ENCODE data around the gene SLC66A2.

SLC66A2 gene

DNA sequence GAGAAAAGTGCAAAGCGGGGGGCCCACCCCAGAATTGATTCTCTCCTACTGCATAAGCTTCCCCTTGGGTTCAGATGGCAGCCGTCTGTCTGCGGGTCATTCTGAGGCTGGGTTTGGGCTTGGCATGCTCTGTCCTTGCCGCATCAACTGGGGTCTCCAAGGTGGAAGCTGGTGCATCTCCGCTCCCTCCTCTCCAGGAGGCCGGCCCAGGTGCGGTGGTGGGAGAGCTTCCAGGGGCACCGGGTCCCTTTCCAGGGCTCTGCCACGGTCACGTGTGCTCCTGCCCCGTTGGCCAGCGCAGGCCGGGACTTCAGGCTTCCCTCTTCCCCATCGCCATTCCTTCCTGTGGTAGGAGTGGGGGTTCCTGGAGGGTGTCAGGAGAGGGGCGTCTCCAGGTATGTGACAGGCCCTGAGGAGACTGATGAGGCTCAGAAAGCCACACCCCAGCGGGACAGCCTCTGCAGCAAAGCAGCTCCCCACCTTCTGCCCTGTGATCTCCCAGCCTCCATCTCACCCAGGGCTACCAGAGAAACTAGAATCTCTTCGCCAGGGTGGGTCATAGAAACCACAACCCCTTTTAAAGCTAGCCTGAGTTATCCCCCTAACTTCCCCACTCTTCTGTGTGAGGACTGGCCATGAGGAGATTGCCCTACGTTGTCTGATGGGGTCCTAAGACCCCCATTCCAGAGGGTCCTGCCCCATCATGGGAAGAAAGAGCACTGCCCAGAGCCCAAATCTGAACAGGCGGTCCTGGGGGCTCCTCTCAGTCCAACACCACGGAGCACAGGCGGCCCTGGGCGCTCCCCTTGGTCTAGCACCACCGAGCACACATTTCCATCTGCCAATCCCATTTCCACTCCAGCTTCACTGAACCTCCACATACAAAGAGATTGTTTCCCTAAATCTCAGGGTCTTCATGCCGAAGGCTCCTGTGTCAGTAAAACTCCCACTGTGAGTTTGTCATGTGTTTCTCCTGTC is 76.6 kb downstream of the SLC66A2 start:
- no peaks in the 10 kb centered on the region for H3K36me3 ChIP-seq (ENCODE audit: control insufficient read depth, insufficient read depth, low read length)
- no peak overlapping the region for H3K4me3 ChIP-seq (ENCODE audit: low read depth, low read length)
- no peaks in the 10 kb centered on the region for H3K27me3 ChIP-seq (ENCODE audit: control insufficient read depth, insufficient read depth, low read length)
- no peak overlapping the region for H3K9ac ChIP-seq (ENCODE audit: low read depth, low read length)
- no peaks in the 10 kb centered on the region for H3K9me3 ChIP-seq (ENCODE audit: control insufficient read depth, insufficient read depth, low read length)
- H3K27ac ChIP-seq (ENCODE audit: low read depth, low read length) = no peak overlapping the region
- no peaks in the 10 kb centered on the region for H3K4me1 ChIP-seq (ENCODE audit: control insufficient read depth, insufficient read depth, low read length)

DNA sequence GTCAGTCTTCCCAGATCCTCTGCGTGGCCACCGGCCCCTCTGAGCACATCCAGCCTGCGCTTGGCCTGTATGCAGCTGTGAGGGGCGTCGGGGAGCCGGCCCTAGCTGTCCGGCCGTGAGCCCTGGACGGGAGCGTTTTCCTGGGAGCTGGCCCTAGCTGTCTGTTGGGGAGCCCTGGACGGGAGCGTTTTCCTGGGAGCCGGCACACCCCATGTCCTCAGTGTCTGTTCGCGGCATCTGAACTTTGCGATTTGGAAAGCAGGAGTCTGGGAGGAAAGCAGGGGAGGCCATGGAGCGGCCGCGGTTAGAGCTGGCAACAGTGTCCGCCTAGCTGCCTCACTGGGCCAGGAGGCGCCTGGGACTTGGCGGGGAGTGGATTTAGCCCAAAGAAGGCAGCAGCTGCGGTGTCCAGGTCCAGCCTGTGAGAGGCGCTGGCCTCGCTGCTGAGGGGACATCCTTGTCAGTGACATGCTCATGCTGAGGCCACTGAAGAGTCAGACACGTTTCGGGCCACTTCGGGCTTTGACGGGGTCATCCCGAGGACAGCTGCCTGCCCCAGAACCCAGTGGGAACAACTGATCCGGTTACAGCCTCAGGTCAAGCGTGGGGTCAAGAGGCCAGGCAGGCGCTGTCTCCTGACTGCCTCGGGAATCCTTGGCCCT is 77.9 kb downstream of the SLC66A2 start:
- Histone ChIP-seq H3K27me3 (ENCODE audit: control insufficient read depth, insufficient read depth, low read length) (no peaks in the 10 kb centered on the region), H3K36me3 (ENCODE audit: control insufficient read depth, insufficient read depth, low read length) (no peaks in the 10 kb centered on the region), H3K4me1 (ENCODE audit: control insufficient read depth, insufficient read depth, low read length) (no peaks in the 10 kb centered on the region)

DNA sequence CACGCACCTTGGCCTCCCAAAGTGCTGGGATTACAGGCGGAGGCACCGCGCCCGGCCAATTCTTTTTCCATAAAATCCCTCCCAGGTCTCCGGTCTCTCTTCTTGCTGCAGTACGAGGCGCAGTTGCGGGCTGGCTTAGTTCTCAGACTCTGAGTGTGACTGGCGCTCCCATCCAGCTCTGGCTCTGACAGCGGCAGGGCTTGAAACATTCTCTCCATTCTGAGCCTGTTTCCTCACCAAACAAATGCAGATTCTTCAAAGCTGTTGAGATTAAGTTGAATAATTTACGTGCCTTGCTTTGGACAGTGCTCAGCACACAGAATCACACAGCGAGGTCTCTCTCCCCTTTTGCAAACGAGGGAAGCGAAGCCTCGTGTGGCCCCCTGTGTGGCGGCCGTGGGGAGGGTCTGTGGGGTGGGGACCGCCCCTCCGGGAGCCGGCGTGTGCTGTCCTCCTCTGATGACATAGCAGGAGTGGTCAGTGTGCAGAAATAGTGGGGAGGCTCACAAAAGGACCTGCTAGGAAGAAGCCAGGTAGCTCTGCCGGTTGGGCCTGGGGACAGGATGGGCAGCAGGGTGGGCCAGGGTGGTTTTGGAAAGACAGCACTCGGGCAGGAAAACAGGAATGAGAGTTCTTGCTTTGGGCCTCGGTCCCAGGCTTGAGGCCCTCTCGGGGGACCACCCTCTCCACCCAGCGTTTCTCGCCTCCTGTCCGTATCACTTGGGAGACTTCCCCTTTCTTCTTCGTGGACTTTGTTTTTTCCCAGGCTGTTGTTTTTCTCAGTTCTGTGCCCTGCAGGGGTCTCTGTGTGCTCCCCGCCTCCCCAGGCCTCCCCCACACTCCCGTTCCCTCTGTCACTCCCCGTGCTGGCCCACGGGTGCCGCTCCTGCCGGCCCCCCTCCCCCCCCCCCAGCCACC is 78.7 kb downstream of the SLC66A2 start:
- no peaks in the 10 kb centered on the region for H3K27me3 ChIP-seq (ENCODE audit: control insufficient read depth, insufficient read depth, low read length)
- H3K27ac ChIP-seq (ENCODE audit: low read depth, low read length) = no peak overlapping the region
- no peak overlapping the region for H3K4me3 ChIP-seq (ENCODE audit: low read depth, low read length)
- H3K4me1 ChIP-seq (ENCODE audit: control insufficient read depth, insufficient read depth, low read length) = no peaks in the 10 kb centered on the region
- H3K36me3 ChIP-seq (ENCODE audit: control insufficient read depth, insufficient read depth, low read length) = no peaks in the 10 kb centered on the region
- no peak overlapping the region for H3K9ac ChIP-seq (ENCODE audit: low read depth, low read length)
- H3K9me3 ChIP-seq (ENCODE audit: control insufficient read depth, insufficient read depth, low read length) = no peaks in the 10 kb centered on the region

More for the DNA sequence above, 77.9 kb downstream of the SLC66A2 start:
- no peak overlapping the region for H3K4me3 ChIP-seq (ENCODE audit: low read depth, low read length)
- no peak overlapping the region for H3K9ac ChIP-seq (ENCODE audit: low read depth, low read length)
- no peaks in the 10 kb centered on the region for H3K9me3 ChIP-seq (ENCODE audit: control insufficient read depth, insufficient read depth, low read length)
- no peak overlapping the region for H3K27ac ChIP-seq (ENCODE audit: low read depth, low read length)

DNA sequence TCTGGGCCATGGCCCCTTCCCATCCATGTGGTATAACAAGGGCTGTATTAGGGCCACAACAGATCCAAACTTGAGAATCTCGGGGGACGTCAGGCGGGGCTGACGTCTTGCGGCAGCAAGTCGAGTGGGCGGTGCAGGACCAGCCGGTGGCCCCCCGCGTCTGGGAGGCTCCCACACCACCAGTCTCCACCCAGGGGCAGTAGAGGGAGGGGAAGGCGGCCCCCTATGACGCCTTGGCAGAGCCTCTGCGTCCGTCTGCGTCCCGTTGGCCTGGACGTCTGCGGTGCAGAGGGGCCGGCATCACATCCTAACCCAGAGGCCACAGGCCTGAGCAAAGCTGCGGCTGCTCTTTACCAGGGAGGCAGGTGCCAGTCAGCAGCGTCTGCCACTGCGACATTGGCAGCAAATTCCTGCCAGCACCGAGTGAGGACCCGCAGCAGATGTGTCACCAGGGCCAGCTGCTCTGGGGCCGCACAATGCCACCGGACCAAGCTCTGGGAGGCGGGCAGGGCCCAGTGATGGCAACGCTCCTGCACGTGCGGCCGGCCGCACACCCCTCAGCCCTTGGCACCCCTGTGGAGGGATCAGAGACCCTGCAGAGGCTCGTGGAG is 79.9 kb downstream of the SLC66A2 start:
- Histone ChIP-seq H3K27ac (ENCODE audit: low read depth, low read length) (no peak overlapping the region), H3K4me3 (ENCODE audit: low read depth, low read length) (no peak overlapping the region), H3K36me3 (ENCODE audit: control insufficient read depth, insufficient read depth, low read length) (no peaks in the 10 kb centered on the region), H3K9me3 (ENCODE audit: control insufficient read depth, insufficient read depth, low read length) (no peaks in the 10 kb centered on the region), H3K4me1 (ENCODE audit: control insufficient read depth, insufficient read depth, low read length) (no peaks in the 10 kb centered on the region), H3K9ac (ENCODE audit: low read depth, low read length) (no peak overlapping the region), H3K27me3 (ENCODE audit: control insufficient read depth, insufficient read depth, low read length) (no peaks in the 10 kb centered on the region)

DNA sequence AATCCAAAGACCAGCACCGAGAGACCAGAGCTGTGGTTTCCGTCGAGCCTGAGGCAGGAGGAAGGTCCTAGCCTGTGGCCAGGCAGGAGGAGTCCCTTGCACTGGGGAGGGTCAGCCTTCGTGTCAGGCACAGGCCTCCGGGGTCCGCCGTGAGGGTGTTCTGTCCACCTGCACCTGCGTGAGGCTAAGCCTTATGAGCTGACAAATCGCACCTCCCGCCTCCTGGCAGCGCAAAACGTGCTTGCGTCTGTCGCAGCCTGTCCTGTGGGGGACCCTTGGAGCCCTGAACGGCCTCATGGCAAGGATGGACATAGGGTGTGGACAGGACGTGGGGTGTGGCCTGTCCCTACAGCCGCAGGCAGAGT is 80.4 kb downstream of the SLC66A2 start:
- Histone ChIP-seq H3K4me3 (ENCODE audit: low read depth, low read length) (no peak overlapping the region), H3K36me3 (ENCODE audit: control insufficient read depth, insufficient read depth, low read length) (no peaks in the 10 kb centered on the region), H3K27ac (ENCODE audit: low read depth, low read length) (no peak overlapping the region), H3K9me3 (ENCODE audit: control insufficient read depth, insufficient read depth, low read length) (no peaks in the 10 kb centered on the region), H3K27me3 (ENCODE audit: control insufficient read depth, insufficient read depth, low read length) (no peaks in the 10 kb centered on the region), H3K9ac (ENCODE audit: low read depth, low read length) (no peak overlapping the region), H3K4me1 (ENCODE audit: control insufficient read depth, insufficient read depth, low read length) (no peaks in the 10 kb centered on the region)

DNA sequence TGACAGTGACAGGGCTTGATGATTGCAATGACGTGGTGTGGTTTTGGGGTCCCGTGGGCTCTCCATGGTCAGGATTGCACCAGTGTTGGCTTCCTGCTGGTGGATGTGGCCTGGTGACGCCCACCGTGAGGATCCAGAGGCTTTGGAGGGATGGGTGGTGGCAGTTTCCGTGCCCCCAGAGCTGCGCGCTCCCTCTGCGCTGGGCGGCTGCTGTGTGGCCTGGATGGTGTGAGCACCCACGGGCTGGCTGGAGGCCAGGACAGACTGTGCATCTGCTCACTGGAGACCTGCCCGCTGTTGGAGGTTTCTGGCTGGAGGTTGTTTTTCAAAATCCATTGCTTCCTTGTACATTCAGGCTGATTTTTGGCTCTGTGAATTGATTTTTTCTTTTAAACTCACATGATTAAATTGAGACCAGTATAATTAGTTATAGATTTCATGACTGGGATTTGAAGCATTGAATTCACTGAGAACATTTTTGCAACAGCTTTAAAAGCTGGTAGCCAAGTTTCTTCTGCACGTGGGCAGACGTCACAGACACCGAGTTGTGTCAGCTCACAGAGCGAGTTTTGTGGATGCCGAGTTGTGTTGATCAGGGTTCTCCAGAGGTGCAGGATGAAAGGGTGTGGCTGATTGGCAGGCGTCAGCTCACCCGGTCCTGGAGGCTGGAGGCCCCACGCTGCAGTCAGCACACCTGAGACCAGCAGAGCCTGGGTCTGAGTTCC is 81.0 kb downstream of the SLC66A2 start:
- Histone ChIP-seq H3K36me3 (ENCODE audit: control insufficient read depth, insufficient read depth, low read length) (no peaks in the 10 kb centered on the region), H3K27me3 (ENCODE audit: control insufficient read depth, insufficient read depth, low read length) (no peaks in the 10 kb centered on the region), H3K9me3 (ENCODE audit: control insufficient read depth, insufficient read depth, low read length) (no peaks in the 10 kb centered on the region), H3K9ac (ENCODE audit: low read depth, low read length) (no peak overlapping the region), H3K4me1 (ENCODE audit: control insufficient read depth, insufficient read depth, low read length) (no peaks in the 10 kb centered on the region), H3K4me3 (ENCODE audit: low read depth, low read length) (no peak overlapping the region), H3K27ac (ENCODE audit: low read depth, low read length) (no peak overlapping the region)

DNA sequence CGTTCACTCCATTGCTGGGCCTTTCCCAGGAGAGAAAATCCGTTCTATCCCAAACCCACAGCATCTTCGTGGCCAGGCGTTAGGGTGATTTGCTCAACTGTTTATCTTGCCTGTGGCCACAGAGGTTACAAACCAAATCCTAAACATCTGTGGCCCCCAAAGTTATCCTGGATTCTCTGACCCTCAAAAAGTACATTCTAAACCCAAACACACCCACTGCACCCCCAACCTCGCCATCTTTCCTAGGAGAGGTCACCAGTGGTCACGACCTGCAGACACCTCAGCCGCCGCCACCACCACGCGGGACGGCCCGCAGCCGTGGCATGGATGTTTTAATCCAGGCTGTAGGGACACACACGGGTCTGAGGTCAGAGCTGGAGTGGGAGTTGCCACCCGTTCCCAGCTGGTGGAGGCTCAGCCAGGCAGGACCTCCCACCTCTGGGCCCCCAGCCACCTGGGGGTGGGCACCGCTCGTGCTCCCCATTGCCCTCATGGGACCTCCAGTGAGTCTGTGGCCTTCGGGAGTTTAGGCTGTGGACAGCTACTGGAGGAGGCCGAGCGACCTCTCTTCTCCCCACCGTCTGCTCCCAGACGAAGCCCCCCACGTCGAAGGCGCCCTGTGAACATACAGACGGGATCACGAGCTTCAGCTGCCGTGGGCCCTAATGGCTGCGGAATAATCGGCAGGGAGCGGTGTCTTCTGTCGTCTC is 81.7 kb downstream of the SLC66A2 start:
- Histone ChIP-seq H3K36me3 (ENCODE audit: control insufficient read depth, insufficient read depth, low read length) (no peaks in the 10 kb centered on the region), H3K27me3 (ENCODE audit: control insufficient read depth, insufficient read depth, low read length) (no peaks in the 10 kb centered on the region), H3K4me1 (ENCODE audit: control insufficient read depth, insufficient read depth, low read length) (no peaks in the 10 kb centered on the region), H3K4me3 (ENCODE audit: low read depth, low read length) (no peak overlapping the region), H3K9me3 (ENCODE audit: control insufficient read depth, insufficient read depth, low read length) (no peaks in the 10 kb centered on the region), H3K27ac (ENCODE audit: low read depth, low read length) (no peak overlapping the region), H3K9ac (ENCODE audit: low read depth, low read length) (no peak overlapping the region)

DNA sequence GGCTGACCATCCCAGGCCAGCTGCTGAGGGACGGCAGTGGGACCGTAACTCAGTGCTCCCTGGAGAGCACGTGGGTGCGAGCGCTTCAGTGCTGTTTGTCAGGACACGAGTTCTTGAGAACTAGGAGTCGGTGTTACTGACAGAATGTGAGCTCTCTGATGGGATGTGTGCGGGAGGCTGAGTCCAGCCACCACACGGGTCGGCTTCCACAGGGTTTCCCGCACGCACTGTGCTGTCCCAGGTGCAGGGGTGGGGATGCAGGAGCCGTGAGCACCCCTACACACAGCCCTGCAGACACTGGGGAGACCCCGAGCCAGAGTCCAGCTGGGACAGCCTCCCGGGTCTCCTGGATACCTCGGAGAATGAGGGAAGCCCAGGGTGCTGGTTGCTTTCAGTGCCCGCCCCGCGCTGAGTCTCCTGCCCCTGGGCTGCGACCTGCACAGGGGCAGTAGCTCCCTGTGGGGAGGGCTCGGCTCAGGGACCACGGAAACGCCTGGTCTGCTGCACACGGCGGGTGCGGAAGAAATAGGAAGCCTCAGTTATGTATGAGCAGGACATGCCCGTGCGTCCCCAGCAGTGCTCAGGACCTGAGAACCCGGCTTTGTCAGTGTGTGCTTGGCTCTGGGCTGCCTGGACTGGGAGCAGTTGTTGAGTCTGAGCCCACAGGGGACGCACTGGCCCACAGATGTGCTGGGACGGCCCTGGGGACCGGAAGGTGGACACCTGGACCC is 82.5 kb downstream of the SLC66A2 start:
- no peaks in the 10 kb centered on the region for H3K36me3 ChIP-seq (ENCODE audit: control insufficient read depth, insufficient read depth, low read length)
- H3K27ac ChIP-seq (ENCODE audit: low read depth, low read length) = no peak overlapping the region
- no peaks in the 10 kb centered on the region for H3K4me1 ChIP-seq (ENCODE audit: control insufficient read depth, insufficient read depth, low read length)
- H3K4me3 ChIP-seq (ENCODE audit: low read depth, low read length) = no peak overlapping the region
- no peaks in the 10 kb centered on the region for H3K9me3 ChIP-seq (ENCODE audit: control insufficient read depth, insufficient read depth, low read length)
- no peak overlapping the region for H3K9ac ChIP-seq (ENCODE audit: low read depth, low read length)
- H3K27me3 ChIP-seq (ENCODE audit: control insufficient read depth, insufficient read depth, low read length) = no peaks in the 10 kb centered on the region

DNA sequence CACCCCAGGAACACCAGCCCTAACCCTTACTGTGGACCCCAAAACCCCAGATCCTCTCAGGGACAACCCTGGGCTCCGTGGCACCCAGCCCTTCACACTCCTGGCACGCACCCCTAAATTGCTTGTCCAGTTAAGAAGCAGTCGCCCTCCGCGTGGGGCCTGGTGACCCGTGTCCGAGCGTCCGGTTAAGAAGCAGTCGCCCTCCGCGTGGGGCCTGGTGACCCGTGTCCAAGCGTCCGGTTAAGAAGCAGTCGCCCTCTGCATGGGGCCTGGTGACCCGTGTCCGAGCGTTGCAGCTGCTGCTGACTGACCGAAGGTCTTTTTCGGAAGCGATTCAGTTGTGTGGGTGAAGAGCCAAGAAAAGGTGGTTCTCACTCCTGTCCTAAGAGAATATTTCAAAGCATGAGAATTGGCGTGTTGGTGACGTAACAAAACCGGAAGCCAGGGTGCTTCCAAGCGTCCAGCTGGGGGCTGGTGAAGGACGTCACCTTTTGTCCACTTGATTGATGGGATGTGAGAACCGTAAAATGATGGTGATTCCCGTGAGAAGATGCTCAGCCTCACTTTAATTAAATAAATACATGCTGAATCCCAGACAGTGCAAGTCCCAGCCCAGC is 83.2 kb downstream of the SLC66A2 start:
- H3K27me3 ChIP-seq (ENCODE audit: control insufficient read depth, insufficient read depth, low read length) = no peaks in the 10 kb centered on the region
- no peaks in the 10 kb centered on the region for H3K9me3 ChIP-seq (ENCODE audit: control insufficient read depth, insufficient read depth, low read length)
- no peaks in the 10 kb centered on the region for H3K4me1 ChIP-seq (ENCODE audit: control insufficient read depth, insufficient read depth, low read length)
- H3K36me3 ChIP-seq (ENCODE audit: control insufficient read depth, insufficient read depth, low read length) = no peaks in the 10 kb centered on the region
- no peak overlapping the region; the same call in 1 of the 2 replicates for H3K9ac ChIP-seq (ENCODE audit: low read depth, low read length)
- no peak overlapping the region for H3K27ac ChIP-seq (ENCODE audit: low read depth, low read length)
- no peak overlapping the region for H3K4me3 ChIP-seq (ENCODE audit: low read depth, low read length)

All from HUES48 (cell line).